OCI-LY1 (cell line): Measurements from ENCODE around the gene CRTC3.
"Not testable (repeated sequence)": the region's sequence is repeated elsewhere in the genome, so short reads cannot be mapped to it uniquely, and the experiment has no call there.

Experiments used
- H2AFZ ChIP-seq: fragments of 200-600 bp; sonication (generic), shearing (Covaris generic); 2 replicates; pipeline ENCODE4 v1.6.0; 2014; ENCODE audit warnings: antibody characterized with exemption, mild to moderate bottlenecking, low read length
- H3F3A ChIP-seq: fragments of 200-600 bp; sonication (generic), shearing (Covaris generic); 2 replicates; pipeline ENCODE4 v1.6.0; 2014; ENCODE audit warnings: mild to moderate bottlenecking, antibody characterized with exemption, low read length, moderate library complexity; ENCODE audit not compliant: insufficient read depth
- H3K27ac ChIP-seq: fragments of 200-600 bp; sonication (generic); 2 replicates; pipeline ENCODE4 v1.5.1; 2014; ENCODE audit warnings: low read length, mixed run types, mild to moderate bottlenecking, low read depth; ENCODE audit not compliant: poor library complexity, severe bottlenecking
- H3K27me3 ChIP-seq: fragments of 200-600 bp; sonication (generic); 2 replicates; pipeline ENCODE4 v1.6.0; 2014; ENCODE audit warnings: antibody characterized with exemption, mild to moderate bottlenecking, low read length, moderate library complexity; ENCODE audit not compliant: insufficient read depth
- H3K36me3 ChIP-seq: fragments of 200-600 bp; sonication (generic); 2 replicates; pipeline ENCODE4 v1.6.1; 2014; ENCODE audit warnings: mild to moderate bottlenecking, antibody characterized with exemption, low read length, moderate library complexity, mixed read lengths; ENCODE audit not compliant: insufficient read depth
- H3K4me1 ChIP-seq: fragments of 200-600 bp; sonication (generic); 2 replicates; pipeline ENCODE4 v1.5.1; 2014; ENCODE audit warnings: mild to moderate bottlenecking, low read length, moderate library complexity; ENCODE audit not compliant: insufficient read depth, severe bottlenecking
- H3K4me2 ChIP-seq: fragments of 200-600 bp; sonication (generic), shearing (Covaris generic); 2 replicates; pipeline ENCODE4 v1.6.1; 2014; ENCODE audit warnings: low read length
- H3K4me3 ChIP-seq: fragments of 200-600 bp; sonication (generic); 2 replicates; pipeline ENCODE4 v1.5.1; 2014; ENCODE audit warnings: low read length, low read depth, mild to moderate bottlenecking, mixed read lengths; ENCODE audit not compliant: poor library complexity, severe bottlenecking
- H3K79me2 ChIP-seq: fragments of 200-600 bp; shearing (Covaris generic); 2 replicates; pipeline ENCODE4 v1.6.1; 2016; ENCODE audit warnings: mixed run types, low read length, mixed read lengths; ENCODE audit not compliant: insufficient read depth
- H3K9ac ChIP-seq: fragments of 200-600 bp; sonication (generic), shearing (Covaris generic); 2 replicates; pipeline ENCODE4 v1.6.1; 2014; ENCODE audit warnings: mild to moderate bottlenecking, low read length, mixed read lengths
- H3K9me2 ChIP-seq: fragments of 200-600 bp; sonication (generic), shearing (Covaris generic); 2 replicates; pipeline ENCODE4 v1.6.1; 2014; ENCODE audit warnings: low read depth, mild to moderate bottlenecking, low read length, mixed read lengths
- H3K9me3 ChIP-seq: fragments of 200-600 bp; shearing (Covaris generic); 2 replicates; pipeline ENCODE4 v1.6.1; 2014; ENCODE audit warnings: low read length, mixed read lengths
- H4K20me1 ChIP-seq: fragments of 200-600 bp; sonication (generic), shearing (Covaris generic); 2 replicates; pipeline ENCODE4 v1.6.0; 2016; ENCODE audit warnings: mild to moderate bottlenecking, low read length; ENCODE audit not compliant: insufficient read depth
- CTCF ChIP-seq: fragments of 200-600 bp; sonication (generic), shearing (Covaris generic); IDR thresholded peaks from 2 replicates; pipeline ENCODE4 v1.5.1; 2017; ENCODE audit warnings: mild to moderate bottlenecking, antibody characterized with exemption, low read length, moderate library complexity, mixed read lengths
- EZH2 ChIP-seq: fragments of 200-600 bp; sonication (generic), shearing (Covaris generic); IDR thresholded peaks from 2 replicates; pipeline ENCODE4 v1.8.0; 2017; ENCODE audit warnings: borderline replicate concordance, mixed run types, mild to moderate bottlenecking, antibody characterized with exemption, low read length, moderate library complexity, mixed read lengths

The CRTC3 gene

DNA sequence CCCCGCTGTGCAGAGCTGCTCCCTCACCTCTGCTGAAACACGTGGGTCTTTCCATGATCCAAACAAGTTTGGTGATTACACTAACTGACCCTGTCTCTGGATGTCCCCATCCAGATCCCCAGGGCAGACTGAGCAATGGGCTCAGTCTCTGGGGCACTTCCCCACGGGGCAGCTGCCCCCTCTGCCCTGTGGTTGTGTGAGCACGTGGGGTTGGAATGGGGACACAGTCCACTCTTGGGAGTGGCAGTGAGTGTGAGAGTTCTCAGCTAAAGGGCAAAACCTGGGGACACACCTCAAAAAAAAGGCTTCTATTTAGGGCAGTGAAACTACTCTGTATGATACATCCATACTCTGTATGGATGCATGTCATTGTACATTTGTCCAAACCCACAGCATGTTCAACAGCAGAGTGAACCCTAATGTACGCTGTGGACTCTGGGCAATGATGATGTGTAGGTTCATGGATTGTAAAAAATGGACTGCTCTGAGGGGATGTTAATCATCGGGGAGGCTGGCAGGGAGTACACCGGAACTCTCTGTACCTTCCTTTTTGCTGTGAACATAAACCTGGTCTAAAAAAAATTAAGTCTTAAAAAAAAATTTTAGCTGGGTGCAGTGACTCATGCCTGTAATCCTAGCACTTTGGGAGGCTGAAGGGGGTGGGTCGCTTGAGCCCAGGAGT is 137.5 kb downstream of the CRTC3 start:
- no peaks in the 10 kb centered on the region for H3K9me2 ChIP-seq
- no peak overlapping the region for H3K9ac ChIP-seq
- H3K79me2 ChIP-seq, result no peaks in the 10 kb centered on the region
- H3K4me1 ChIP-seq, result peaks cover 18% of the 10 kb centered on the region
- H3K9me3 ChIP-seq, result peaks cover 1% of the 10 kb centered on the region
- H4K20me1 ChIP-seq, result no peaks in the 10 kb centered on the region
- no peak overlapping the region for H3K4me3 ChIP-seq
- no peak for TF ChIP-seq CTCF
- TF ChIP-seq EZH2, result no peak
- no peaks in the 10 kb centered on the region for H3F3A ChIP-seq
- peaks cover 22% of the 10 kb centered on the region; the same call in 1 of the 2 replicates for H3K27me3 ChIP-seq
- no peak overlapping the region for H3K4me2 ChIP-seq
- H3K36me3 ChIP-seq, result no peaks in the 10 kb centered on the region; the same call in 1 of the 2 replicates
- H3K27ac ChIP-seq, result no peak overlapping the region
- H2AFZ ChIP-seq, result no peak overlapping the region

GRCh38 chr15:90667755-90668345 is 138.1 kb downstream of the CRTC3 start:
- H4K20me1 ChIP-seq, H3F3A ChIP-seq, H3K4me2 ChIP-seq, H3K9me3 ChIP-seq, H3K9me2 ChIP-seq, H3K36me3 ChIP-seq, H3K27ac ChIP-seq, H3K79me2 ChIP-seq, H2AFZ ChIP-seq, H3K9ac ChIP-seq, H3K4me3 ChIP-seq: not testable (repeated sequence)
- Histone ChIP-seq H3K27me3 (peaks cover 22% of the 10 kb centered on the region; the same call in 1 of the 2 replicates), H3K4me1 (peaks cover 18% of the 10 kb centered on the region)

DNA sequence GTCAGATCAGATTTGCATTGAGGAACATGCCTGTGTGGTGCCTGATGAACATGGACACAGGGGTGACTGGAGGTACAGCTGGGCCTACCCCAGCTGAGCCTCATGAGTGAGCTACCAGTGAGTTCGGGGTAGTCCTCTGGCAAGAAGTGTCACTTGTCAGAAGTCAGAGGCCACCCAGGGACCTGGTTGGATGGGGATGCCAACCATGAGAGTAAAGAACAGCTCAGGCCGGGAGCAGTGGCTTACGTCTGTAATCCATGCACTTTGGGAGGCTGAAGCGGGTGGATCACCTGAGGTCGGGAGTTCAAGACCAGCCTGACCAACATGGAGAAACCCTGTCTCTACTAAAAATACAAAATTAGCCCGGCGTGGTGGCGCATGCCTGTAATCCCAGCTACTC is 140.9 kb downstream of the CRTC3 start:
- not testable (repeated sequence) for H3F3A ChIP-seq, H2AFZ ChIP-seq, H3K9me2 ChIP-seq, H4K20me1 ChIP-seq, H3K27ac ChIP-seq, H3K9me3 ChIP-seq, H3K4me2 ChIP-seq, H3K36me3 ChIP-seq, H3K4me1 ChIP-seq, H3K9ac ChIP-seq, H3K79me2 ChIP-seq, H3K4me3 ChIP-seq
- peaks cover 19% of the 10 kb centered on the region; the same call in 1 of the 2 replicates for H3K27me3 ChIP-seq

GRCh38 chr15:90671216-90671615 is 141.5 kb downstream of the CRTC3 start:
- Histone ChIP-seq H3K4me1 (peaks cover 6% of the 10 kb centered on the region), H3K79me2 (no peaks in the 10 kb centered on the region), H3K9me2 (no peaks in the 10 kb centered on the region), H3K4me3 (no peak overlapping the region), H3K4me2 (no peak overlapping the region), H3F3A (no peaks in the 10 kb centered on the region), H3K27me3 (peaks cover 21% of the 10 kb centered on the region; the same call in 1 of the 2 replicates), H3K27ac (no peak overlapping the region), H2AFZ (no peak overlapping the region), H3K9ac (no peak overlapping the region), H3K9me3 (no peaks in the 10 kb centered on the region), H3K36me3 (no peaks in the 10 kb centered on the region), H4K20me1 (no peaks in the 10 kb centered on the region)
- no peak for TF ChIP-seq CTCF
- no peak for TF ChIP-seq EZH2

DNA sequence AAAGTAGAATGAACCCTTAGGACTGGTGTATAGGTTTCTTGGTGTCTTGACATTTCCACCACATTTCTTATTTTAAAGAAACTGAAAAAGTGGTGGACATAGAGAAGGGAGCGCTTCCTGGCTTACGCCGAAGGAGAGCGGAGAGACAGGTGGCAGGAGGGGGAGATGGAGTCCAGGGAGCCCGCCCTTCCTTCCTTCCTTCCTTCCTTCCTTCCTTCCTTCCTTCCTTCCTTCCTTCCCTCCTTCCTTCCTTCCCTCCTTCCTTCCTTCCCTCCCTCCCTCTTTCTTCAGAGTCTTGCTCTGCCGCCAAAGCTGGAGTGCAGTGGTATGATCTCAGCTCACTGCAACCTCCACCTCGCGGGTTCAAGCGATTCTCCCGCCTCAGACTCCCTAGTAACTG is 143.6 kb downstream of the CRTC3 start:
- H3K27me3 ChIP-seq, result peaks cover 16% of the 10 kb centered on the region; the same call in 1 of the 2 replicates
- not testable (repeated sequence) for H3K4me3 ChIP-seq, H4K20me1 ChIP-seq, H3K4me1 ChIP-seq, H3K36me3 ChIP-seq, H3K9me3 ChIP-seq, H3K4me2 ChIP-seq, H3K9ac ChIP-seq, H3K9me2 ChIP-seq, H3K79me2 ChIP-seq, H2AFZ ChIP-seq, H3K27ac ChIP-seq, H3F3A ChIP-seq
